Measurements from ENCODE around the gene PXDN.

Gene PXDN

DNA sequence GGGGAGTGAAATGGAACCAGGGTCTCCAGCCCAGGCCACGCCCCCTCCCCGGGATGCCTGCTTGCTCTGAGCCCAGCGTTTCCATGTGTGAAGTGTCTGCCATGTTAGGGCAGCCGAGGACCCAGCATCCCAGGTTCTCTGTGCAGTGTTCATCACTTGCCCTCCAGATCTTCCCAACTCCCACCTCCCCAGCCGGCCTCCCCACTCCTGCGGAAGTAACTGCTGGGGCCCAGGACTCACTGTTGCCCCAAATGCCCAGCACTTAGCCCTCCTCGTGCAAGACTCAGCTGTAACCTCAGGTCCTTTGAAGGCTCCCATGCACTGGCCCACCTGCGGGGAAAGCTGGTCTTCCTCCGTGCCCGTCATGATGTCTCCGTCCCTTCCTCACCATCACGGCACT lies 9.7 kb upstream of the PXDN start:
- DNase-seq: no peak

DNA sequence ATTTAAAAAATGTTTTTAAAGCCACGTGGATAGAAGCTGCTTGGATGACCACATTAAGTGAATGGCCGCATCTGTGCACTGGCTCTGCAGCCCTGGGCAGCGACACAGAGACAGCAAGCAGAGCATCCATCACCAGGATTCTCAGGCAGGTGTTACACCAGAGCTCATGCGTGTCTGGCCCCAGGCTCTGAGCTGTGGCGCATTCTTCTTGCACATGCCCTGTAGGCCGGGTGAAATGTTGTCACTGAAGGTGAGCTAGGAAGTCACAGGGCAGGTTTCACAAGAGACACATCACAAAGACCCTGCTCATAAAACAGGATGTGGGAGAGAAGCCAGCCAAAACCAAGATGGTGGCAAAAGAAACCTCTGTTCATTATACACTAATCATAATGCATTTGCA lies 8.4 kb upstream of the PXDN start:
- DNase-seq: no peak

DNA sequence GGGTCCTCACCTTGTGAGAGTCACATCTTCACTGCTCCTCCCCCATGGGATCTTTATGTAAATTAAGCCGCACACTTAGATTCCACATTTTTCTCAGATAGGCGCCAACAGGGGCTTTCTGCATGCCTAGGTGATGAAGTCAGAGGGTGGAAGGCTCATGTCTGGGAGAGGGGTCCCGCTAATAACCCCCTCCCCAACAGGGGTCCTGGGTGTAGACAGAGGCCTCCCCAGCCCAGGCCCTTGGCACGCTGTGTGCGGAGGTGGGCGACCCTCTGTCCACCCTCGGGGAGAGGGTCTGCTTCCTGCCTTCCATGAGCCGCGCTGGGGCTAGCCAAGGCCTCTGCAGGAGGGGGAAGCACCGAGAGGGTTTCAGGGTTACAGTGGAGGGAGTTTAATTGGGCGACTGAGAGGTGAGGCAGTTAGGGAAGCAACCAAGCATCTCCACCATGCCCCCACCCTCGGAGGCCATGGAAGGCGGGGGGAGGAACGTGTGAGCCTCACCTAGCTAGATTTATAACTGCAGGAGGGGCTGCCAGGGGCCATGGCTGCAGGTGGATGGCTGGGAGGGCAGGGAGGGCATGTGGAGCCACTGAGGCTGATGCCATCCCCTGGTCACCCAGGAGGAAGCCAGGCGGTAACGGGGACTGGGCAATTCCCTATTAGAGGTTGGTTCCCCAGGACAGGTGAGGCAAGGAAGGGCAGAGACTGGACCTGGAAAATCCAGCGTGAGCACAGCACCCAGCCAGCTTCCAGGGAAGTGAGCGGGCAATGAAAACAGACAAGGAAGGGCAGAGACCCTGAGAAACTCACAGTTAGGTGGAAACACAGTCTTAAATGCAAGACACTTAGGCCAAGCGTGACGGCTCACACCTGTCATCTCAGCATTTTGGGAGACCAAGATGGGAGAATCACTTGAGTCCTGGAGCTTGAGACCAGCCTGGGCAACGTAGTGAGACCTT lies 7.7 kb upstream of the PXDN start:
- DNase-seq: no peak

DNA sequence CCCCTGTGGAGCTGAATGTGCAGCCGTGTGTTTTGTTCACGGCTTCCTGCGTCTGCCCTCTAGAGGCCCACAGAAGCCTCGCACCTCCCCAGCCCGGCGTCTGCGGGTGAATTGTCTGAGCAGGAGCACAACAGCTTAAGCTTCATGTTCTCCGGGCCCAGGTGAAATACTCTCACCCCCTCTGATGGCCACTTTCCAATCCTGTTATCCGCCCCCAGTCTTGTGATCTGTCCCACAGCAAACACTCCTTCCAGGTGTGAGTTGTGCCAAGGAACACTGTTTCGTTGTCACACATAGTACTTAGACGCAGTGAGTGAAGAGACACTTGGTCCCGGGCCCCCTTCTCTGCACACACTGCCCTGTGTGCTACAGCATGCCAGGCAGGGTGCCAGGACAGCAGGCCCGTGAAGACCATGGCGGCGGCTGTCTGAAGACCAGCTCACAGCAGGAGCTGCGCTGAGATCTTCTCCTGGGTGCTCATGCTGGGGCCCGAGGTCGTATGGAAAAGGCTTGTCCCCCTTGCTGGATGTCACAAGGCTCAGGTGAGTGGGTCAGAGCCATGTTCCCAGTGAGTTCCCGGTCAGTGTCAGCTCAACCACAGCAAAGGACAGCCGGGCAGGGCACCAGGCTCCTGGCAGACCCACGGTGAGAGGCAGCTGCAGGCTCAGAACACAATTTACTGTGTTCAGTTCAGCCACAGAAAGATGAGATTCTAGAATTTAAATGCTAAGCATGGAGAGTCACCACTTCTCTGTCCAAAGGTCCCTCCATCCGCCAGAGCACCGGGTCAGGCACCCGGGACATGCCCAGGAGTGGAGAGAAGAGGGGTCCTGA lies 6.8 kb upstream of the PXDN start:
- DNase-seq: peak; percentile 38

DNA sequence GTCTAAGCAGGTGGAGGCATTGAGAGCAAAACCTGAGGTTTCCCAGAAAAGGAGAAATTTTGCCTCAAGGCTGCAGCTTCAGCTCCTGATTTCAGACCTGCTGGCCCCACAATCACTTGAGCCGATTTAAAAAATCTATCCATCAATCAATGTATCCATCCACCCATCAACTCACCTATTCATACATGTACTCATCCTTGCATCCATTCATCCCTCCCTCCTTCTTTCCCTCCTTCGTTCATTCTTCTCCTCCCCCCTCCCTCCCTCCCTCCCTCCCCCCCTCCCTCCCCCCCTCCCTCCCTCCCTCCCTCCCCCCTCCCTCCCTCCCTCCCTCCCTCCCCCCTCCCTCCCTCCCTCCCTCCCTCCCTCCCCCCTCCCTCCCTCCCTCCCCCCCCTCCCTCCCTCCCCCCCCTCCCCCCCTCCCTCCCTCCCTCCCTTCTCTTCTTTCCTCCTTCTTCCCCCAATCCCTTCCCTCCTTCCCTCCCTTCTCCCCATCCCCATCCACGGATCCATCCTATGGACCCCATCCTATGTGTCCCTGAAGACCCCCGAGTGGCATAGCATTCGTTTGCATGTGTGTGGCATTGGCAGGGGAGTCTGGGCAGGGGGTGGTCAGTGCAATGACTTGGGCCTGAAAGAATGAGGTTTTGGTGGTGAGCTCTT lies 6.1 kb upstream of the PXDN start:
- DNase-seq: no peak

DNA sequence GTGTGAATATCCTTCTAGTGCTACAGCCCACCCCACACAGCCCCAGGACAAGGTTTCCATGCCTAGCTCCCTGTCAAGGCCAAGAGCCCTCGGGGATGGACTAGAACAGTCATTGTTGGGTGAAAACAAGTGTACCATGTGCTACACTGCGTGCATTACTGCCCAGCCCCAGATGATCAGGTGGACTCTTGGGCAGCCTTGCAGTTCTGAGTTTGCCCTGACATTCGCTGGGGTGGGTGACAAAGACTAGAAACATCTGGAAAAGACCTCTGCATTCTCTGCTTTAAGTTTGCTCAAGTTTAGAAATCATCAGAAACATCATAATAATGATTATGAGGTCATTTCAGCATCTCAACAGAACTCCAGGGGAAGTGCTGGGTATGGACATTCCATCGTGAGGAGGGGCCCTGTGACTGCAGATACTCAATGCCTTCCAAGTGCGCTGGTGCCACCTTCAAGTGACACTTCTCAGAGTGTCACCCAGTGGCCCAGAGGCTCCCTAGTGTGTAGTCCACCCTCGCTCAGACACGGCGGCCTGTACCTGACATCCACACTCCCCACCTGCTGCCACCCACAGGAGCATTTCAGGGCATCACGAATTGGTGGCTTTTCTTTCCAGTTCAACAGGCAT lies 5.3 kb upstream of the PXDN start:
- DNase-seq: no peak

DNA sequence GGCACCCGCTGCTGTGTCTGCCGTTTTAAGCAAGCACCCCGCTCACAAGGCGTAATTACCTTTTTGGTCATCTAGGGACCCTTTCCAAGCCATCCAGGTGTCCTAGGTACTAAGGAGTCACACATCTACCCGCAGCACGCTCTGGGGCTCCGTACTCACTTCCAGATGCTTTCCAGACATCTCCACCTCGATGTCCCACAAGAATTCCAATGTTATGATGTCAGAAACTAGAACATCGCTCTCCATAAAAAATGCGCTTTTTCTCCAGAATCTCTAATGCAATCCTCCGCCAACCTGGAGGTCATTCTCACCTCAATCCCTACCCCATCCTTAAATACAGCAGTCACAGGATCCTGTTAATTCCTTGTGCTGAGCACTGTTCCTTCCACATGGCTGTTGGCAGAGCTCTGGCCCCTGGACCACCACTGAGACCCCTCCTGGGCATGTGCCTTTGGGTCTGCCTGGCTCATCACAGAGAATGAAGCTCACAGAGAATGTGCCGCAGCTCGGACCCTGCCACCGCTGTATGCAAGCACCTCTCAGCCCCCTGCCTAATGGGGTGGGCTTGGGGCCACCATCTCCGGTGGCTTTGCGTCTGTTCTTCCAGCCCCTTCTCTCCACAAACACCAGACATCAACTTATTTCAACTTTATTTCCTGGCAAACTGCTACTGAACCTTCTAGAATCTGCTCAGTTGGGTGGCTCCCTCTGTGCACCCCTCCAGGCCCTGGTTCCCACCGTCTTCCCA lies 4.6 kb upstream of the PXDN start:
- no peak for DNase-seq

DNA sequence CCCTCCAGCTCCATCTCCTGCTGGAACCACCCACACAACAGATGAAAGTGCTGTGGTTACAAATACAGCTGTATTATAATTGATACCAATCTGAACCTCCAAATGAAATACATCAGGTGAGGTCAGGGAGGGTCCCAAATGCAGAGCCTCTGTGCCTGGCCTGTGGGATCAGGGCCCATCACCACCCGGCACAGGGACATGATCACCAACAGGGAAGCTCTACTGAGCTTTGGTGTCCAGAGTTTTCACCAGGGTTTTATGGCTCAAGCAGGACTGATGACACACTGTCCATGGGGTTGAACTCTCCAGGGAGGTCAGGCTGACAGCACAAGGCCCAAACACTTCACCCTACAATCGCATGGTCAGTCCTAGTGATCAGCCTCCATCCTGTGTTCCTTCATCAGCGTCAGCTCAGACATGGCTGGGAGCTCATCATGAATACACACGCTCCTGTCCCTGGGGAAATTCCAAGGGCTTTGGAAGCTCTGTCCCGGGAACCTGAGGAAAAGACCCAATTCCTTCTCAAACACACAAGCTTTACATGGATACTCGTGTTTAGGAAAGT lies 3.9 kb upstream of the PXDN start:
- DNase-seq: no peak

DNA sequence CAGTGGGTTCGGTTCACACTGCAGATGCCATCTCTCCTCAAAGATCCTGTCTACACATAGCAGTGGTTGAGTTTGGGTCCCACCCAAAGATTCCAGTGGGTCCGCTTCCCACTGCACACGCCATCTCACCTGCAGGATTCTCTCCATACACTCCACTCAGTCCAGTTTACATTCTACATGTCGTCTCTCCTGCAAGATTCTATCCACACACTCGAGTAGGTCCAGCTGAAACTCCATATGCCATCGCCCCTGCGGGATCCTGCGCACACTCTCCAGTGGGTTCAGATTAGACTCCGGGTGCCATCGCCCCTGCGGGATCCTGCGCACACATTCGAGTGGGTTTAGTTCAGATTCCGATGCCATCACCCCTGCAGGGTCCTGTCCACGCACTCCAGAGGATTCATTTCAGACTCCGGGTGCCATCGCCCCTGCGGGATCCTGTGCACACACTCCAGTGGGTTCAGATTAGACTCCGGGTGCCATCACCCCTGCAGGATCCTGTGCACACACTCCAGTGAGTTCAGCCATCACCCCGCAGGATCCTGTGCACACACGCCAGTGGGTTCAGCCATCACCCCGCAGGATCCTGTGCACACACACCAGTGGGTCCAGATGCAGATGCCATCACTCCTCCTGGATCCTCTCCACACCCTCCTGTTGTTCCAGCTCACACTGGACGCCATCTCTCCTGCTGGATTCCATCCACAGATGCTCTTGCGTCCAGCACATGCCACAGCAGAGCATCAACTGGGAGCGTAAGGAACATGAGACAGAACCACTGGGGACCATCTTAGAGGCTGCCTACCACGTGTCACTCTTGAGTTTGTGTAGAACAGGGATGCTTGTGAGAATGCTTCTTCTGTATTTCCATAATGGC lies 3.0 kb upstream of the PXDN start:
- no peak for DNase-seq

DNA sequence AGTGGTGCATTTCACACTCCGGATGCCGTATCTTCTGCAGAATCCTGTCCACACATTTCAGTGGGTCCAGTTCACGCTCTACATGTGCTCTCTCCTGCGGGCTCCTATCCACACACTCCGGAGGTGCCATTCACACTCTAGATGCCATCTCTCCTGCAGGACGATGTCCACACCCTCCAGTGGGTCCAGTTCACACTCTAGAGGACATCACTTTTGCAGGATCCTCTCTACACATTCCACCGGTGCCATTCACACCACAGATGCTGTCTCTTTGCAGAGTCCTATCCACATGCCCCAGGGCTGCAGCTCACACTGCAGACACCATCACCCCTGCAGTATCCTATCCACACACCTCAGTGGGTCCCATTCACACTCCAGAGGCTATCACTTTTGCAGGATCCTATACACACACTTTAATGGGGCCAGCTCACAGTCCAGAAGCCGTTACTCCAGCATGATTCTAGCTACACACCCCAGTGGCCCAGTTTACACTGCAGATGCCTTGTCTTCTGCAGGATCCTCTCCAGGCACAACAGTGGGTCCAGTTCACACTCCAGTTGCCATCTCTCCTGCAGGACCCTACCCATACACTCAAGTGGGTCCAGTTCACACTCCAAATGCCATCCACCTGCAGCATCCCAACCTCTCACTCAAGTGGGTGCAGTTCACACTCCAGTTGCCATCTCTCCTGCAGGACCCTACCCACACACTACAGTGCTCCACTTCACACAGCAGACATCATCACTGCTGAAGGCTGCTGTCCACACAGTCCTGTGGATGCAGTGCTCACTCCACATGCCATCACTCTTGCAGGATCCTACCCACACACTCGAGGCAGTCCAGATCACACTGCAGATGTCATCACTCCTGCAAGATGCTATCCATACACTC lies 2.1 kb upstream of the PXDN start:
- no peak for DNase-seq

DNA sequence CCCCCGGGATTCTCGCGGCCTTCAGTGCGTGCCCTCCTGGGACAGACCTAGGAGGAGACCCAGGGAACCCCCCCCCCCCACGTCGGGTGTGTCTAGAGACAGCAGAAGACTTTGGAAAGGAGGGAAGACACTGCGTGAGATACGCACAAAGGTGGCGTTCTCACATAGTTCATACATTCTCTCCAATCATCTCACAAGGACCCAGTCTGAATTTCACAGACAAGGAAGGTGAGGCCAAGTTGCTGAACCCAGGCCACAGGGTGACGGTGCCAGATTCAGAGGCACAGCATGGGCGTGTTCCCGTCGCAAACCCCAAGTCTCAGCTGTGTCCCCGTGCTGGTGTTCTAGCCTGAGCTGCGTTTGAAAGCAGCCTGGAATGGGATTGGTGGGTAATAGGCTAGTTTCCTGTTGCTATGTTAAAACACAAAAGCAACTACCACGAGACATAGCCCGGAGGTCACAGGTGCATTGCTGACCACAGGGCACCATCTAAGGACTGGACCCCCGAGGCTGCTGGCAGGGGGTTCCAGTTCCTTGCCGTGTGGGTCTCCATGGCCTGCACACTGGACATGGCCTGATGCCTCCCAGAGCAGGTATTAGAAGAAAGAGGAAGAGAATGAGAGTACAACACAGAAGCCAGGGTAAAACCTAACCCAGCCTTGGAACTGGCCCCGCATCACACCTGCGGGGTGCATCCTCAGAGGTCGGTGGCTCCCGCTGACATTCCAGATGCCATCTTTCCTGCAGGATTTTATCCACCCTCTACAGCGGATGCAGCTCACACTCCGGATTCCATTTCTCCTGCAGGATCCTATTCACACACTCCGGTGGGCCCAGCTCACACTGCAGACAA lies 1.1 kb upstream of the PXDN start:
- no peak for DNase-seq

DNA sequence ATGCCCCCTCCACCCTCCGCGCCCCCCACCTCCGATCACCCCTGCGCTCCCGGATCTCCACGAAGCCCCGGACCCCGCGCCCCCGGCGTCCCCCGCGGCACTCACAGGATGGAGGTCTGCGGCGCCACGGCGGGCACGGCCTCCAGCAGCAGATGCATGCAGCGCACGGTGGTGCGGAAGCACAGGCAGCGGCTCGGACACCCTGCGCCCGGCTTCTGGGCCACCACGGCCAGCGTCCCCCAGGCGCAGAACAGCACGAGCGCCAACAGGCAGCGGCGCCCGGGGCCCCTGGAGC lies 217 bp downstream of the PXDN start:
- no peak for DNase-seq

DNA sequence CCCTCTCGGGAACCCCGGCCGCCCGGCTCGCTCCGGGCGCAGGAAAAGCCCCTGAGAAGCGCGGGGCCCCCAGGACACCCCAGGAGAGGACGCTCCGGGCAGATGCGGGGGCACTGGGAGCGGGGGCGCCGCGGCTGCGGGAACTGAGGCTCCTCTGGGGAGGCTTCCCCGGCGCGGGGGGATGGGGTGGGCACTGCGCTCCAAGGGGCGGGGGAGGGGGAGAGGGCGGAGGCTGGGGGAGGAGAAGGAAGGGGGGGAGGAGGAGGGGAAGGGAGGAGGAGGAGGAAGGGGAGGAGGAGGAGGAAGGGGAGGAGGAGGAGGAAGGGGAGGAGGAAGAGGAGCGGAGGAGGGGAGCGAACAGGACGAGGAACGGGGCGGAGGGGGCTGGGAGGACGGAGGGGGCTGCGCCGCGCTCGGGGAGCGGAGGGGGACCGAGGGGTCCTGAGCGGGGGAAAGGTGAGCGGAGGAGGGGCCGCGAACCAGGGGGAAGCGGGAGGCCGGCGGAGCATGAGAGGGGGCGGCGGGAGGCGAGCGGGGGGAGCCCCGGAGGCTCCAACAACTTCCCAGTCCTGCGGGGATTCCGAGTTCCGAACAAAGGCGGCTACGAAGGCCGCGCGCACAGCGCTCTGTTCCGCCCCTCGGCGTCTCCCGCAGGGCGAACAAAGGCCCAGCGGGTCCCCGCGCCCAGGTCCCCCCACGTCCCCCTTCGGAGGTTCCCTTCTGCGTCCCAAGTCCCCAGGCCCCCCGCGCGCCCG lies 742 bp downstream of the PXDN start:
- no peak for DNase-seq

DNA sequence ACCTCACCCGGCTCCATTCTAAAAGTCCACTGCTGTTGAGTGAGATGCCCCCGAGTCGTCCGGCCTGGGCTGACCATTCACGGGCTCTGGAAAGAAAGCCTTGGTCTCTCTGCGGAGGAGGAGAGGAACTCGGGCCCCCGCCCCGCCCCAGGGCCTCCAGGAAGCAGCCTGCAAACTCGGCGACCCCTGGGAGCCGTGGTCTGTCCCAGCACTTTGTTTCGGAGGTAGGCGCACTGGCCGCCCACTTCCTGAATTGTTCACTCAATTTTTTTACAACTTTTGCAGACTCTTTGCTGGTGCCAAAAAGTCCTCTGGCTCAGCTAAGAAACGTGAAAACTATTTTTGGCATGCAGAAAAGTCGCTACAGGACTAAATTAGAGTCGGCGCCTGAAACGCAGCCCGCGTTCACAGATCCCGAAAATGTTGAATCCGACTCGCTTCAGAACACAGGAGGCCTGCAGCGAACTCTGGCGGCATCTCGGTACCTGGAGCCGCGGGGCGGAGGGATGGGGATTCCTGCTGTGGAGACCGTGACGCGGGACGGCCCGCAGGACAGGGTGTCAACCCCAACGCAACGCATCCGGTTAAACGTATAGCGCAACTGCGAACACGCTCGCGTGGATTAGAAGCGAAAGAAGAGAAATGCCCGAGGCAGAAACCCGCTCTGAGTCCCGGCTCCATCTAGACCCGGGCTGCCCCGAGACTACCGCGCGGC lies 1.5 kb downstream of the PXDN start:
- DNase-seq: peak; percentile 2

DNA sequence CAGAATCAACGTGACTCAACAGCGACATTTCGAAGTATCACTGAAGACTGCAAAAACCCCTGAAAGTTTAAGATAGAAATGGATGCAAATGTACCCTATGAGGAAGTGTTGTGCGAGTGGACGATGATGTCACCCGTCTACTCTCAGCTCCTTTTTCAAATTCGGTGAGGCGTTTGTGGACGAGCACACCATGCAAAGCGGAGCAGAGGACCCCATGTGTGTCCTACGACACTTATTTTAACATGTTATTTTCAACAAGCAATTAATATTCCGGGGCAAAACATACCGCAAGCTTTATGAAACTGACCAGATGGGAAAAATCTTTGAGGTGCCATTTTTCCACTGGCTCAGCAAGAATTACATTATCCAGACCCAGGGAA lies 2.0 kb downstream of the PXDN start:
- DNase-seq: no peak

DNA sequence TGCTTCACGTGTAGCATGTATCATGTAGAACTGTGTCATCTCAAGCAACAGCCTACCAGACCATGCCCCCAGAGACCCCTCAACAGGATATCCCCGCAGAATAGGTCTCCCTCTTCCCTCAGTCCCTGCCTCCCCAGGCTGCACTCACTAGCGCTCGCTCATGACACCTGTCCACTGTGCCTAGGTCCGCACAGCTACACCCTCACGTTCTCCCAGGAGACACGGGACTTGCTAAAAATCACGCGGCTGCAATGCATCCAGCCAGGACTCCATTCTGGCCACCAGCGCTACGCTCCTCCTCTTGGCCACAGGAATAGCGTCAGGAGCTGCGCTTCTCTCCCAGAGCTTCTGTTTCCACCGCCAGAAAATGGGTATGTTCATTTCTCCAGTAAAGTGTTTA lies 2.5 kb downstream of the PXDN start:
- DNase-seq: no peak

DNA sequence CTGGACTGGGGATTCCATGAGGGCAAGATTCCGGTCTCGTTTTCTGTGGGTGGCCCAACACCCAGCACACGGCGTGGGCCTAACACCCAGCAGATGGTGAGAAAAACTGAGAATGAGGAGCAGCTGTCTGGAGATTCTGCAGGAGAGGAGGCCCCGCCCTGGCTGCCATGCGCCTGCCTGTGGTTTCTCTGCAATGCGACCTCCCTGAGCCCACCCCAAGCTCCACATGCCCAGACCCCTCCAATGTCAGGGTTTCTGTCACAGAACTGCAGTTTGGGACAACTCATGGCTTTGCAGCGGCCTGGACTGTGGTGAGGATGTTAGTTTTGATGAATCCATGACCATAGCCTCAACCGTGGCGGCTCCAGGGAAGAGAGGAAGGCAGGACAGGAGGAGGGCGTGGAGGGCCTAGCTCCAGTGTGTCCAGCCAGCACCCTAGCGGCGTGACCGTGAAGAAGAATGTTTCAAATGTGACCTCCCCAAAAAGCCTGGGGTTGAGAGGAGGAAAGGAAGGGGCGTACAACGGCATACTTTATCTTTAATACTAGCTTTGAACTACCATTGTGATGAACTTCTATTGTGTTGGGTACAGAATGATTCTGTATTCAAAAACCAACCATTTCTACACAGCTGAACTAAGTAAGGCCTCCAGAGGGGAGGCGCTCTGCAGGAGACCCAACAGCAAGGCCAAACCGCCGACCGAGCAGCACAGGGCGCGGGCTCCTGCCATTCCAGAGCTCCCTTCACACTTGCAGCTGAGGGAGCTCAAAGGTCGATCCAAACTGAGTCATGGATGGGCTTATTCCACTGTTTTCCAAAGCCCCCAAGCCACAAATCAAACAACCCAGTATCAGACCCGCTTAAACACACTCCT lies 3.4 kb downstream of the PXDN start:
- no peak for DNase-seq

Measured in suppressor macrophage treated with lipopolysaccharide for 4 hours (primary cell).